ENCODE results near the gene BORCS5. TPM values are rescaled to one million over a fixed set of nuclear protein-coding genes. Genes with fewer than 3 reads are reported as not detected.

Gene BORCS5
- total RNA-seq, 1 experiment from 2014 or later = 13.9 TPM

GRCh38 chr12:12331896-12332295 is 25.0 kb upstream of the BORCS5 start:
- no peak overlapping the region for H3K4me2 ChIP-seq (ENCODE audit: insufficient read depth, insufficient read length, low read length)
- no peaks in the 10 kb centered on the region for H3K27me3 ChIP-seq (ENCODE audit: insufficient read depth, low read length)
- peaks cover 4% of the 10 kb centered on the region; the same call in 1 of the 2 replicates for H3K4me1 ChIP-seq (ENCODE audit: insufficient read depth, low read length)
- H2BK20ac ChIP-seq (ENCODE audit: low read depth, low read length, poor library complexity, severe bottlenecking) = no peak overlapping the region
- no peak overlapping the region for H3T11ph ChIP-seq (ENCODE audit: low read length)
- H3K36me3 Mint-ChIP-seq (ENCODE audit: insufficient read depth in 1 of 3, low read depth in 3 of 3) = peaks cover 0 to 3% (median 0%) of the 10 kb centered on the region in 3 experiments; a peak in 1 of 7 replicates
- H3K23me2 ChIP-seq (ENCODE audit: insufficient read length, low read depth, low read length, poor library complexity, severe bottlenecking) = no peaks in the 10 kb centered on the region
- H2BK15ac ChIP-seq (ENCODE audit: low read depth, low read length) = no peak overlapping the region
- H4K5ac ChIP-seq (ENCODE audit: insufficient read length, low read depth, low read length) = no peak overlapping the region
- no peak overlapping the region for H3K56ac ChIP-seq (ENCODE audit: insufficient read length, low read depth, low read length)
- H4K91ac ChIP-seq (ENCODE audit: insufficient read length, low read depth, low read length) = no peak overlapping the region
- H3K9ac ChIP-seq (ENCODE audit: extremely low read depth, insufficient read length, low read length) = no peak overlapping the region
- no peaks in the 10 kb centered on the region for H4K20me1 ChIP-seq (ENCODE audit: control insufficient read depth, insufficient read depth, insufficient read length)
- H2BK120ac ChIP-seq (ENCODE audit: low read depth, low read length, poor library complexity, severe bottlenecking) = no peak overlapping the region
- no peaks in the 10 kb centered on the region for H3K9me3 Mint-ChIP-seq
- no peak overlapping the region for H2BK12ac ChIP-seq (ENCODE audit: insufficient read length, low read depth, low read length)
- H3K27ac ChIP-seq (ENCODE audit: insufficient read length, low read depth, low read length) = no peak overlapping the region
- peaks cover 20 to 29% of the 10 kb centered on the region in 2 experiments for H3K4me1 Mint-ChIP-seq
- H2AK5ac ChIP-seq (ENCODE audit: insufficient read length, low read length) = no peak overlapping the region
- H3K4ac ChIP-seq (ENCODE audit: low read depth, low read length) = no peak overlapping the region
- H2BK5ac ChIP-seq (ENCODE audit: insufficient read length, low read length) = no peak overlapping the region
- no peak overlapping the region for H3K18ac ChIP-seq (ENCODE audit: insufficient read length, low read depth, low read length)
- no peak for TF ChIP-seq CTCF (conservative IDR thresholded peaks at IDR 0.05)
- no peak for DNase-seq
- H3K79me2 ChIP-seq (ENCODE audit: insufficient read depth, low read length) = no peaks in the 10 kb centered on the region
- H3K4me3 Mint-ChIP-seq = no peak overlapping the region
- no peak overlapping the region for H3K14ac ChIP-seq (ENCODE audit: insufficient read depth, low read length)
- no peaks in the 10 kb centered on the region for H3K79me1 ChIP-seq (ENCODE audit: insufficient read depth, low read depth, low read length, poor library complexity, severe bottlenecking)
- H3K27me3 Mint-ChIP-seq (ENCODE audit: low read depth) = no peaks in the 10 kb centered on the region
- no peaks in the 10 kb centered on the region for H3K9me3 ChIP-seq (ENCODE audit: control insufficient read depth, low read depth, low read length)
- no peak overlapping the region for H3K27ac Mint-ChIP-seq
- no peak overlapping the region for H4K8ac ChIP-seq (replicated peaks; ENCODE audit: insufficient read length, low read depth, low read length)
- no peak overlapping the region for H3K23ac ChIP-seq (ENCODE audit: insufficient read length, low read depth, low read length)
- no peak overlapping the region for H2AFZ ChIP-seq (ENCODE audit: low read length)
- no CpG with 5 or more reads among the region's 1 CpG for WGBS (ENCODE audit: extremely low coverage, insufficient read length, low lambda C conversion rate)

All from H9 (cell line).